ENCODE results near the gene GRIP1.

The GRIP1 gene

GRCh38 chr12:66446276-66446675 lies 232.6 kb downstream of the GRIP1 start:
- DNase-seq = no peak

GRCh38 chr12:66441905-66442559 lies 236.8 kb downstream of the GRIP1 start:
- DNase-seq = no peak

GRCh38 chr12:66438601-66439000 lies 240.3 kb downstream of the GRIP1 start:
- no peak for DNase-seq

- DNase-seq = no peak
Observed at GRCh38 chr12:66430106-66430505, 248.8 kb downstream of the GRIP1 start.

- no peak for DNase-seq
Observed at GRCh38 chr12:66428870-66429269, 250.0 kb downstream of the GRIP1 start.

GRCh38 chr12:66428261-66428660 lies 250.6 kb downstream of the GRIP1 start:
- no peak for DNase-seq

GRCh38 chr12:66426696-66427095 lies 252.2 kb downstream of the GRIP1 start:
- DNase-seq = no peak

GRCh38 chr12:66423266-66423665 lies 255.6 kb downstream of the GRIP1 start:
- DNase-seq = no peak

- DNase-seq = no peak
Observed at GRCh38 chr12:66418908-66419307, 260.0 kb downstream of the GRIP1 start.

GRCh38 chr12:66417217-66417616 lies 261.7 kb downstream of the GRIP1 start:
- no peak for DNase-seq

GRCh38 chr12:66409195-66409871 lies 269.5 kb downstream of the GRIP1 start:
- peak; percentile 1 to 69 (median 16) for DNase-seq

GRCh38 chr12:66405395-66405794 lies 273.5 kb downstream of the GRIP1 start:
- no peak for DNase-seq

GRCh38 chr12:66403746-66404145 lies 275.1 kb downstream of the GRIP1 start:
- DNase-seq = no peak

GRCh38 chr12:66399911-66400306 lies 279.0 kb downstream of the GRIP1 start:
- no peak for DNase-seq

- DNase-seq = no peak
Observed at GRCh38 chr12:66398931-66399910, 279.7 kb downstream of the GRIP1 start.

GRCh38 chr12:66397574-66398290 lies 281.1 kb downstream of the GRIP1 start:
- DNase-seq = no peak

- DNase-seq = peak in 3 of 6 experiments; percentile 24 to 52 (median 48)
Observed at GRCh38 chr12:66393890-66394289, 285.0 kb downstream of the GRIP1 start.

- DNase-seq = no peak
Observed at GRCh38 chr12:66392266-66392915, 286.5 kb downstream of the GRIP1 start.

GRCh38 chr12:66388517-66388916 lies 290.4 kb downstream of the GRIP1 start:
- DNase-seq = no peak

- DNase-seq = no peak
Observed at GRCh38 chr12:66387117-66387516, 291.8 kb downstream of the GRIP1 start.

GRCh38 chr12:66380769-66381535 lies 297.9 kb downstream of the GRIP1 start:
- no peak for DNase-seq

Data from stimulated activated naive CD4-positive, alpha-beta T cell (primary cell).